GM19239 (cell line): ENCODE results near the gene CDK10.
"Not testable (repeated sequence)": the region's sequence is repeated elsewhere in the genome, so short reads cannot be mapped to it uniquely, and the experiment has no call there.

Experiments used
- DNase-seq: peaks from one replicate; pipeline ENCODE4 v3.0.0; 2011; ENCODE audit warnings: low spot score; ENCODE audit not compliant: insufficient read length
- FAIRE-seq: peaks from 2 replicates; lab custom pipeline; 2011; peaks lifted over from hg19 to GRCh38; lab: Jason Lieb, UNC

Gene CDK10

GRCh38 chr16:89695086-89695874, 8.8 kb downstream of the CDK10 start:
- DNase-seq = no peak
- no peak for FAIRE-seq

- DNase-seq (no peak), FAIRE-seq (no peak)
These were observed 9.6 kb downstream of the CDK10 start for GRCh38 chr16:89695875-89696669.

- no peak for FAIRE-seq
These were observed 10.2 kb downstream of the CDK10 start for GRCh38 chr16:89696670-89697128.

DNA sequence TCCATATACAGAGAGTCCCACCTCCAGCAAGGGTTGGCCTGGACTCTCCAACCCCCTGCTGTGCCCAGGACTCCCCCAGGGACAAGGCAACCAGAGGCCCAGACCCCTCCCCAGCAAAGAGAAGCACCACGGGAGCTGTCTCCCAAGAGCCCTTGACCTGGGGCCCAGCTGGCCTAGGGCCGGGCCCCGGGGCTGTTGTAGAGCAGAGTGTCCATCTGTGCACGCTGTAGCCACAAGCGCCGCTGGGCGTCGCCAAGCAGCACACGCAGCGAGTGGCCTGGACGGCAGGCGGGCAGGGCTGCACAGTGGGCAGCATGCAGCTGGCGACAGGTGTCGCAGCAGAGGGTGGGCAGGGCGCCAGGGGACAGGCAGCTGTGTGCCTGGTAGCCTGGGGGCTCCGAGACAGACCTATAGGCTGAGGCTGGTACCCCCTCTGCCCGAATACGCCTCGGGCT, 10.7 kb downstream of the CDK10 start:
- DNase-seq (no peak), FAIRE-seq (no peak)

More at GRCh38 chr16:89696670-89697128, 10.2 kb downstream of the CDK10 start:
- peak; percentile 91 for DNase-seq

- no peak for FAIRE-seq
These were observed 11.3 kb downstream of the CDK10 start for GRCh38 chr16:89697616-89698331.

GRCh38 chr16:89698717-89699116, 12.2 kb downstream of the CDK10 start:
- DNase-seq, FAIRE-seq: not testable (repeated sequence)

More at GRCh38 chr16:89697616-89698331, 11.3 kb downstream of the CDK10 start:
- no peak for DNase-seq

GRCh38 chr16:89699629-89700099, 13.2 kb downstream of the CDK10 start:
- not testable (repeated sequence) for FAIRE-seq, DNase-seq

DNA sequence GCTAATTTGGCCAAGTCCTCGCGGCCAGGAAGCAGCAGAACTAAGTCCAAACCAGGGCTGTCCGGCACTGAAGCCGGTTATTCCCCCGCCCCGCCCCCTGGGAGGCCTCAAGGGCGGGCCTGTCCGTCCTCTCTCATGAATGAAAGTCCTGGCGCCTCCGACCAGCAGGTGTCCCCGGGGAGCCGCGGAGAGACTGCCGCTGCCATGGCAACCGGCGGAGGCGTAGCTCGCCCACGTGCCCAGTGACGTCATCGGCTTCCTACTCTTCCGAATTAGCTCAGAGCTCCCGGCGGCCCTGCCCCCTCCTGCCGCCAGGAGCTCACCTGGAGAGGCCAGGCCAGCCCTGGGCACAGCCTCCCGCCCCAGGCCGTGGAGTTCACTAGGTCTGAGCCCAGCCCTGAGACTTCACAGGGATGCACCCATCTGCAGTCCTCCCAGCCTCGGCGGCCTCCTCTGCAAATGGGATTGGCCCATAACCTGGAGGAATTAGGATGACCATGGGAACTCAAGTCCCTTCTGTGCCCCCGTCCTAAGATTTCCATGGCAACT, 13.7 kb downstream of the CDK10 start:
- DNase-seq (peak; percentile 98), FAIRE-seq (peak; percentile 87)

- no peak for DNase-seq
- FAIRE-seq = no peak
These were observed 14.3 kb downstream of the CDK10 start for GRCh38 chr16:89700649-89701424.

GRCh38 chr16:89701425-89702406, 15.2 kb downstream of the CDK10 start, which contains the start of gene SPATA2L:
Gene SPATA2L, minus strand, starts transcription at chr16:89701705. Its CDS starts 473 bp downstream, at chr16:89701232.
- peak; percentile 96 for FAIRE-seq

DNA sequence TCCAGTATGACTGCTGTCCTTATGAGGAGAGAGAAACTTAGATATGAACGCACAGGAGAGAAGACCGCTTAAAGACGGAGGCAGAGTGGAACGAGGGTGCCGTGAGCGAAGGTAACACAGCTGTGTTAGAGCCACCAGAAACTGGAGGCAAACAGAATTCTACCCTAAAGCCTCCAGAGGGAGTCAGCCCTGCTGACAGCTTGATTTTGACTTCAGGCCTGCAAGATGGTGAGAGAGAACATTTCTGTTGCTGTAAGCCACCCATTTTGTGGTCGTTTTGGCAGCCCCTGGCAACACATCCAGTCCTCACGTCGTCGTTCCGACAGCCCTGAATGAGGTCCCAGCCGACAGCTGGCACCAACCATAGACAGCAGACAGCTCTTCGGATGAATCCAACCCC, 17.8 kb downstream of the CDK10 start:
- DNase-seq (no peak), FAIRE-seq (no peak)

More at GRCh38 chr16:89701425-89702406, 15.2 kb downstream of the CDK10 start, which contains the start of gene SPATA2L:
- DNase-seq = peak; percentile 96

DNA sequence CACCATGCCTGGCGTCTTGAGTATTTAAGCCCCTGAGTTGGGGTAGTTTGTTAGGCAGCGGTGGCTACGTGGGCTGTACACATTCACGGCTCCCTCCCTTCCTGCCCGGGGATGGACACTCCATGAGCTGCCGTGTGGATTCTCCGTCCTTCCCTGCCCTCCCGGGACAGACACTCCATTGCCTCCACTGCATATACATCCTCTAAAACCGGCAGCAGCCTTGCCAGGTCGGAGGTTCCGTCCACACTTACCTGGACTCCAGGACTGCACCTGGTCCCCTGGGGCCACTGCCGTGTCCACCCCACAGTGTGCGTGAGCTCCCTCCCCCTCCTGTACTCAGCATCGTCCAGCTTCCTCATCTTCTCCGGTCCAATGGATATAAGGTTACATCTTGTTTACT, 18.5 kb downstream of the CDK10 start:
- FAIRE-seq = no peak
- DNase-seq = no peak

DNA sequence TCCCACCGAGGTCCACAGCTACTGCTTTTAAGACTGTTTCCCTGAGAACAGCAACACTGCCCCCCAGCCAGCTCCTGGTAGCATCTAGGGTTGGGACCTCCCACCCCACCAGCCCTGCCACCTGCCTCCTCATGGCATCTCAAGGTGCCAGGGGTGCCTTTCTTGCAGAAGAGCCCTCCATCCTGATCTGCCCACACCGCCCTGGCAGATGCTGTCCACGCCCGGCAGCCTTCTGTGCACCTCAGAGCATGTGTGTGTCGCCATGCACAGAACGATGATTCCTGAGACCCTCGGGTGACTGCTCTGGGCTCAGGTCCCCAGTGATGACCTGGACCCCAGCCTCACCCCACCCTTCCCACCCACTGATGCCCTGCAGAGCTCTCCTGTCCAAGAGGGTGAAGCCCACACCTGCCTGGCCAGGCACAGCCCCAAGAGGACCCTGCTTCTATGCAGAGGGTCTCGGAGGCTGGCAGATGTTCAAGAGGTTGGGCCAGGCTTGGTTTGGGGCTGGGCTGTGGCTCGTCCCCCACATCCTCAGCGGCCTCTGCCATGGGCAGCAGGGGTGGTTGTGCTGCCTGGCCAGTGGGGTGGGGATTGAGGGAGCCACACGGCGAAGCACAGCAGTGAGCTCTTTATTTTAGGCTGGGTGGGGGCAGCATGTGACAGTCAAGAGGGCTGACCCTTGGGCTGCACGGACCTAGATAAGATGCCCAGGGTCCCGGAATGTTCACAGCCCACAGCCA, 20.2 kb downstream of the CDK10 start:
- FAIRE-seq = no peak
- no peak for DNase-seq

- no peak for FAIRE-seq
- no peak for DNase-seq
These were observed 21.2 kb downstream of the CDK10 start for GRCh38 chr16:89707695-89708094.

DNA sequence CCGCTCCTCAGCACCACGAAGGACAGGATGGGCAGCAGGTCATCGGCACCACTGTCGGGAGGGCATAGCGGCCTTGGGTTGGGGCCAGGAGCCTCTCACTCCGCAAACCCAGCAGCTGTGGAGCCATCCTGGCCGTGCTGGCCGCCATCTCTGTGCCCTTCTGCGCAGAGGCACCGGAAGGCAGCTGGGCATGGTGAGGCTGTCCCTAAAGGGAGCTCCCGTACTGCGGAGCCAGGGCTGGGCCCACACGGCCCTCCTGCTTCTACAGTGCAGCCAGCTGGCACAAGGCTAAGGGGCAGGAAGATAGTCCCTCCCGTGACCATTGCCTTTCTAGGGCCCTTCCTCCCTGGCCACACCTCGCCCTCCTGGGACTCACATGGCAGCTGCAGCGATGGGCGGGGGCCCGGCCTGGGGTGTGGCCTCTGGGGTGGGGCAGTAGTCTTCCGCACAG, 22.0 kb downstream of the CDK10 start:
- FAIRE-seq (no peak), DNase-seq (no peak)

- no peak for FAIRE-seq
- DNase-seq = no peak
These were observed 22.7 kb downstream of the CDK10 start for GRCh38 chr16:89709166-89709565.
